HFFc6 (cell line): ENCODE results near the gene ACVRL1. TPM values are rescaled to one million over a fixed set of nuclear protein-coding genes. Genes with fewer than 3 reads are reported as not detected.
A peak's percentile ranks its signal among the peaks of the same experiment; 100 is the strongest.

Experiments used
- DNase-seq: peaks from one replicate; pipeline ENCODE4 v3.0.0-alpha.2; 2018
- H3K27ac Mint-ChIP-seq: 2 replicates; pipeline ENCODE4 v1.8.0; 2020; ENCODE audit warnings: mild to moderate bottlenecking, mixed read lengths
- H3K27me3 Mint-ChIP-seq: 2 replicates; pipeline ENCODE4 v1.8.0; 2021; ENCODE audit warnings: mild to moderate bottlenecking, moderate library complexity, mixed read lengths; ENCODE audit not compliant: insufficient read depth
- H3K36me3 Mint-ChIP-seq: 2 replicates; pipeline ENCODE4 v1.8.0; 2021; ENCODE audit warnings: low read depth, mixed read lengths
- H3K4me1 Mint-ChIP-seq: 2 replicates; pipeline ENCODE4 v1.8.0; 2020; ENCODE audit warnings: low read depth, mixed read lengths
- H3K4me3 Mint-ChIP-seq: 2 replicates; pipeline ENCODE4 v1.8.0; 2020; ENCODE audit warnings: mild to moderate bottlenecking, moderate library complexity, mixed read lengths
- H3K9me3 Mint-ChIP-seq: 2 replicates; pipeline ENCODE4 v1.8.0; 2020; ENCODE audit warnings: mild to moderate bottlenecking, mixed read lengths
- total RNA-seq, 6 experiments: library from RNA; stranded (reverse); fragmentation: NEBNext Ultra II Directional; extraction: Animal tissue kit (Norgen Biotek cat#: 25700); gene quantifications; 2 replicates in 1 of 6; 3 replicates in 5 of 6; pipeline ENCODE4 v1.2.3, GENCODE V29; 2021
- TF ChIP-seq, protein P1 (sequence below): fragments of 200-600 bp; sonication (generic); IDR thresholded peaks from 2 replicates; pipeline ENCODE4 v1.5.0; 2021; ENCODE audit warnings: antibody characterized with exemption, mild to moderate bottlenecking

The ACVRL1 gene
- total RNA-seq, 6 experiments from 2014 or later: 5.4 to 13.5 (median 10.0) TPM

DNA sequence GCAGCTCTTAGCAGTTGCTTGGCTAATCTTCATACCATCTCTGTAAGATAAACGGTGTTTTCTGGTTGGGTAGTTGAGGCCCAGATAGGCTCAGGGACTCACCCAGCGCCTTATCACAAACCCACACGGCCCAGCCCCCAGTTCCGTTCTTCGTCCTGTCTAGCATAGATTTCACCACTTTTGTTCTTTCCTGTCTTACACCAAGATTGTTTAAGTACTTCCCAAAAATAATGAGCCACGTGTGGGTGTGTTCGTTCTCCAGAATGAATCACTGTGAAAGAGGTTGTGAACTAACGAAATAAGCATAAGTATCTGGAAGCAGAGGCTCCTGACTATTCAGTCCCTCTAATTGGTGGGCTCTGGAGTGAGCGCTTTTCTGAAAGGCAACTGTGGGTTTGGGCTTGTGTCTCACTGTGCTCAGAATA lies 65.6 kb downstream of the ACVRL1 start:
- TF ChIP-seq, protein P1, sequence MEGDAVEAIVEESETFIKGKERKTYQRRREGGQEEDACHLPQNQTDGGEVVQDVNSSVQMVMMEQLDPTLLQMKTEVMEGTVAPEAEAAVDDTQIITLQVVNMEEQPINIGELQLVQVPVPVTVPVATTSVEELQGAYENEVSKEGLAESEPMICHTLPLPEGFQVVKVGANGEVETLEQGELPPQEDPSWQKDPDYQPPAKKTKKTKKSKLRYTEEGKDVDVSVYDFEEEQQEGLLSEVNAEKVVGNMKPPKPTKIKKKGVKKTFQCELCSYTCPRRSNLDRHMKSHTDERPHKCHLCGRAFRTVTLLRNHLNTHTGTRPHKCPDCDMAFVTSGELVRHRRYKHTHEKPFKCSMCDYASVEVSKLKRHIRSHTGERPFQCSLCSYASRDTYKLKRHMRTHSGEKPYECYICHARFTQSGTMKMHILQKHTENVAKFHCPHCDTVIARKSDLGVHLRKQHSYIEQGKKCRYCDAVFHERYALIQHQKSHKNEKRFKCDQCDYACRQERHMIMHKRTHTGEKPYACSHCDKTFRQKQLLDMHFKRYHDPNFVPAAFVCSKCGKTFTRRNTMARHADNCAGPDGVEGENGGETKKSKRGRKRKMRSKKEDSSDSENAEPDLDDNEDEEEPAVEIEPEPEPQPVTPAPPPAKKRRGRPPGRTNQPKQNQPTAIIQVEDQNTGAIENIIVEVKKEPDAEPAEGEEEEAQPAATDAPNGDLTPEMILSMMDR: no peak
- Mint-ChIP-seq H3K4me1 (peaks cover 83% of the 10 kb centered on the region), H3K27me3 (no peaks in the 10 kb centered on the region), H3K27ac (peak overlapping the region; percentile 13; the same call in 1 of the 2 replicates), H3K36me3 (peaks cover 20% of the 10 kb centered on the region), H3K4me3 (peak overlapping the region; percentile 14; the same call in 1 of the 2 replicates), H3K9me3 (no peaks in the 10 kb centered on the region)
- no peak for DNase-seq

Other genes starting within 250 kb of the ACVRL1 start
- not detected for gene FIGNL2, start 58.8 kb upstream of the ACVRL1 start, total RNA-seq
- gene ANKRD33, start 19.4 kb upstream of the ACVRL1 start, total RNA-seq: not detected
- 10 to 100 TPM; 13.1 to 15.2 (median 14.0) TPM for gene ACVR1B, start 44.2 kb downstream of the ACVRL1 start, total RNA-seq
- under 1 TPM; 0.24 to 1.00 (median 0.69) TPM for gene TAMALIN, start 99.4 kb downstream of the ACVRL1 start, total RNA-seq
- gene NR4A1, start 143.9 kb downstream of the ACVRL1 start, total RNA-seq: 10 to 100 TPM; 10.3 to 46.6 (median 43.6) TPM
- 10 to 100 TPM; 62.1 to 73.6 (median 66.6) TPM for gene ATG101, start 162.5 kb downstream of the ACVRL1 start, total RNA-seq
- not detected for gene SMIM41, start 172.2 kb downstream of the ACVRL1 start, total RNA-seq